Activated T-cell treated with anti-CD3 and anti-CD28 coated beads, Interleukin-2, amount 50 U/mL, for 24 hours (primary cell): ENCODE data around the gene NOD1.

ENCODE experiments used
- DNase-seq: peaks from one replicate; pipeline ENCODE4 v3.0.0-alpha.2; 2020
- H3K27ac Mint-ChIP-seq: 2 replicates; pipeline ENCODE4 v1.8.0; 2020; ENCODE audit warnings: mild to moderate bottlenecking, mixed read lengths
- H3K27me3 Mint-ChIP-seq: 2 replicates; pipeline ENCODE4 v1.8.0; 2020; ENCODE audit warnings: mixed read lengths
- H3K36me3 Mint-ChIP-seq: 2 replicates; pipeline ENCODE4 v1.8.0; 2020; ENCODE audit warnings: low read depth, mixed read lengths
- H3K4me1 Mint-ChIP-seq: 2 replicates; pipeline ENCODE4 v1.8.0; 2020; ENCODE audit warnings: low read depth, mixed read lengths
- H3K4me3 Mint-ChIP-seq: 2 replicates; pipeline ENCODE4 v1.8.0; 2020; ENCODE audit warnings: mild to moderate bottlenecking, moderate library complexity, mixed read lengths
- H3K9me3 Mint-ChIP-seq: 2 replicates; pipeline ENCODE4 v1.8.0; 2020; ENCODE audit warnings: mixed read lengths

Gene NOD1

GRCh38 chr7:30469303-30469702 is 9.3 kb downstream of the NOD1 start:
- Mint-ChIP-seq H3K27me3 (no peaks in the 10 kb centered on the region), H3K27ac (no peak overlapping the region), H3K9me3 (no peaks in the 10 kb centered on the region), H3K36me3 (peaks cover 4% of the 10 kb centered on the region), H3K4me1 (peaks cover 72% of the 10 kb centered on the region), H3K4me3 (no peak overlapping the region)
- DNase-seq, result no peak

DNA sequence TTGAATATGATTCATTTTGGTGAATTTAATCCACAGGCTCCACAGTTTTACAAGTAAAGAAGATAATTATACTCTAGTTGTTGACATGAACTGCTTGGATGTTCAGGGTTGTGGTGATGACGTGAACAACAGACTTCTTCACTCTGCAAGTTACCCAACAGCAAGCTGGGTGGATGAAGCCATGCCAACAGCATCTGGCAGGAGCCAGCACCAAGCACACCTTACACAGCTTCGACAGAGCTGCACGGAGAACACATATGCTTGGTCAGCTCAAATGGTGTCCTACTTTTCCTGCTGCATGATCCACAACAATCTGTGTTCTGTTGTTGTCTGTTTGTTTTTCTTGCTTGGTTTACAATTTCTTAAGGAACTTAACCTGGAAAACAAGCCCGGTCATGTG is 9.8 kb downstream of the NOD1 start:
- peaks cover 67% of the 10 kb centered on the region for H3K4me1 Mint-ChIP-seq
- H3K27ac Mint-ChIP-seq, result no peak overlapping the region
- no peak for DNase-seq
- H3K4me3 Mint-ChIP-seq, result no peak overlapping the region
- no peaks in the 10 kb centered on the region for H3K27me3 Mint-ChIP-seq
- no peaks in the 10 kb centered on the region for H3K9me3 Mint-ChIP-seq
- peaks cover 5% of the 10 kb centered on the region for H3K36me3 Mint-ChIP-seq

DNA sequence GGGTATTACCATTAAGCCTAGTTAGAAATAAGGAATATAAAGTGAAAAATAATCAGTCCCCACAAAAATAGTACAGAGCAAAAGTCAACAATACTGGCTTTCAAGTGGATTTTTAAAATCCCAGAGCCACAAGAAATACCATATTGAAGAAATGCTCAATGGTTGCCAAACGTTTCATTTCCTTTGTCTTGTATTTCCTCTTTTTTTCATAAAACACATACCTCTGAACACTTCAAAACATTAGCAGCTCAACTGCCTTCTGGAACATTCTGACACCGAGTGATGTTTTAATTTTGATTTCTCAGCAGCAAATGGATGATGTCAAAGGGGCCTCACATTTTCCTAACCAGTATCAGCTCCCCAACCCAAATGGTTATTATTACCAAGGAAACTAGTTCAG is 10.5 kb downstream of the NOD1 start:
- no peak overlapping the region for H3K27ac Mint-ChIP-seq
- H3K4me3 Mint-ChIP-seq, result no peak overlapping the region
- DNase-seq, result no peak
- no peaks in the 10 kb centered on the region for H3K9me3 Mint-ChIP-seq
- H3K27me3 Mint-ChIP-seq, result no peaks in the 10 kb centered on the region
- H3K36me3 Mint-ChIP-seq, result peaks cover 8% of the 10 kb centered on the region
- peaks cover 60% of the 10 kb centered on the region for H3K4me1 Mint-ChIP-seq

GRCh38 chr7:30467271-30467670 is 11.3 kb downstream of the NOD1 start:
- peaks cover 4% of the 10 kb centered on the region for H3K36me3 Mint-ChIP-seq
- H3K4me3 Mint-ChIP-seq, result no peak overlapping the region
- no peak for DNase-seq
- H3K27ac Mint-ChIP-seq, result no peak overlapping the region
- peaks cover 54% of the 10 kb centered on the region for H3K4me1 Mint-ChIP-seq
- no peaks in the 10 kb centered on the region for H3K27me3 Mint-ChIP-seq
- no peaks in the 10 kb centered on the region for H3K9me3 Mint-ChIP-seq

DNA sequence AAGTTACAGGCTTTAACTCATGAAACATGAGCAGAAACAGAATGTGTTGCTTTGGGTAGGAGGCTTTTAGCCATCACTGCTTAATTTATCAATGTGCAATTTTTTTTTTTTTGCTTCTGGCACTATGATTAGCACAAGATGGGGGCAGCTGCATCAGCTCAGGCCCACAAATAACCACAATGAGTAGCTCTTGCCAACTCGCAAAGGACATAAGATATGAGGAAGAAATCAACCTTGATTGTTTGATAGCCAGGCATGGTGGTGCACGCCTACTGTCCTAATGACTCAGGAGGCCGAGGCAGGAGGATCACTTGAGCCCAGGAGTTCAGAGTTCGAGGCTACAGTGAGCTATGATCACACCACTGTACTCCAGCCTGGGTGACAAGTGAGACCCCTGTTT is 12.3 kb downstream of the NOD1 start:
- Mint-ChIP-seq H3K4me1 (peaks cover 44% of the 10 kb centered on the region), H3K27me3 (no peaks in the 10 kb centered on the region), H3K36me3 (peaks cover 4% of the 10 kb centered on the region), H3K4me3 (no peak overlapping the region), H3K9me3 (no peaks in the 10 kb centered on the region), H3K27ac (no peak overlapping the region)
- DNase-seq, result no peak

DNA sequence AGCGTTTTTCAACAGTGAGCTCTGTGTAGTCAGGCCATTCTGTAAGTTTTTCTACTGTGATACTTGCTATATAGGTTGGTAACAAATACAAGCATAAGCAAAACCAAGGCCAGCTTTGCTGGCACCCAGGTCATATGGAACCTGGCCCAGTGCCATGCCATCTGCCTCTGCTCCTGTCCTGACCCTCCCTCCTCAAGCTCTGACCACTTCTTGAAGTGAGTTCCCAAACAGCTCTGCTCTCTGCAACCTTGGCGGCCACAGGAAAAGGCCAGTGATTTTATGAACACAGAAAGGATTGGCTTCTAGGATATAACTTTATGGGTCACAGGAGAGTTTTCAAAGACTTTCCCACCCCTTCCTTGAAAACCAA is 12.8 kb downstream of the NOD1 start:
- Mint-ChIP-seq H3K4me1 (peaks cover 40% of the 10 kb centered on the region), H3K4me3 (no peak overlapping the region)

GRCh38 chr7:30465046-30465810 is 13.4 kb downstream of the NOD1 start:
- Mint-ChIP-seq H3K9me3 (no peaks in the 10 kb centered on the region), H3K4me1 (peaks cover 34% of the 10 kb centered on the region), H3K36me3 (peaks cover 4% of the 10 kb centered on the region), H3K27ac (no peak overlapping the region), H3K4me3 (no peak overlapping the region), H3K27me3 (no peaks in the 10 kb centered on the region)
- DNase-seq, result no peak

More for the DNA sequence above, 12.8 kb downstream of the NOD1 start:
- Mint-ChIP-seq H3K36me3 (peaks cover 4% of the 10 kb centered on the region), H3K27me3 (no peaks in the 10 kb centered on the region), H3K27ac (no peak overlapping the region), H3K9me3 (no peaks in the 10 kb centered on the region)
- no peak for DNase-seq

GRCh38 chr7:30464231-30464671 is 14.3 kb downstream of the NOD1 start:
- Mint-ChIP-seq H3K27me3 (no peaks in the 10 kb centered on the region), H3K4me1 (peaks cover 26% of the 10 kb centered on the region), H3K4me3 (no peak overlapping the region), H3K36me3 (peaks cover 8% of the 10 kb centered on the region), H3K27ac (no peak overlapping the region), H3K9me3 (no peaks in the 10 kb centered on the region)
- DNase-seq, result no peak

- no peaks in the 10 kb centered on the region for H3K9me3 Mint-ChIP-seq
- H3K4me3 Mint-ChIP-seq, result no peak overlapping the region
- no peaks in the 10 kb centered on the region for H3K27me3 Mint-ChIP-seq
- no peak for DNase-seq
- H3K4me1 Mint-ChIP-seq, result peaks cover 21% of the 10 kb centered on the region
- no peak overlapping the region for H3K27ac Mint-ChIP-seq
- peaks cover 8% of the 10 kb centered on the region for H3K36me3 Mint-ChIP-seq
Measured at GRCh38 chr7:30463405-30464145, 15.0 kb downstream of the NOD1 start.

GRCh38 chr7:30462179-30462578 is 16.4 kb downstream of the NOD1 start:
- Mint-ChIP-seq H3K4me1 (peaks cover 12% of the 10 kb centered on the region), H3K9me3 (no peaks in the 10 kb centered on the region), H3K36me3 (peaks cover 13% of the 10 kb centered on the region), H3K27me3 (no peaks in the 10 kb centered on the region), H3K4me3 (no peak overlapping the region), H3K27ac (no peak overlapping the region)
- no peak for DNase-seq

- H3K27ac Mint-ChIP-seq, result no peak overlapping the region
- no peak overlapping the region for H3K4me3 Mint-ChIP-seq
- no peaks in the 10 kb centered on the region for H3K9me3 Mint-ChIP-seq
- no peak for DNase-seq
- H3K36me3 Mint-ChIP-seq, result peaks cover 31% of the 10 kb centered on the region
- no peaks in the 10 kb centered on the region for H3K27me3 Mint-ChIP-seq
- peaks cover 2% of the 10 kb centered on the region for H3K4me1 Mint-ChIP-seq
Measured at GRCh38 chr7:30460246-30460633, 18.3 kb downstream of the NOD1 start.

DNA sequence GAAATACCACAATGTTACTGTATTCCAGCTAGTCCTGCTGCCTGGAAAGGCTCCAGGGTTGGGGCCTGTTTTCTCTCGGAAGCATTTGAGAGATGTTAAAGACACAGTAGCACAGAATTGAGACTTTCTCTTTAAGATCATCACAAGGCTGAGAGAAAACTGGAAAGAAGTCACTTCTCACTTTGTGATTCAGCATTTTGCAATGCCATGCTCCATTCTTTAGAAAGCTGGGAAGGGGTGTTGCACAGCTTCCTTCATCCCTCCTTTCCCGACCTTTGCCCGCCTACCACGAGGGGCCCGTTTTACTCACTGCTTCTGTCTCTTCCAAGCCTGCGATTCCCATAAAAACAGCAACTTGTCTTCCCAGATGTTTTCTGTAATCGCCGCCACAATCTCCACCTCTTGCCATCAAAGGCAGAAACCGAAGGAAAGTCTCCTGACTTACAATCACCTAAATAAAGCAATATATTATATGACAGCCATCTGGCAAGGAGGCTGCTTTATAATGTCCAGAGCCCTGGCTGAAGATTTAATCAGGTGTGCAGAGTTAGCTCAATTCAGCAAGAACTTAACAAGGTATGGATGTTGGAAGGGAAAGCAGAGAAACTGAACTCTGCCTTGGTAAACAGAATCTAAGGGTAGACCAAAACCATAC is 18.9 kb downstream of the NOD1 start:
- no peak overlapping the region for H3K27ac Mint-ChIP-seq
- H3K9me3 Mint-ChIP-seq, result no peaks in the 10 kb centered on the region
- DNase-seq, result no peak
- H3K36me3 Mint-ChIP-seq, result peaks cover 36% of the 10 kb centered on the region
- no peak overlapping the region for H3K4me3 Mint-ChIP-seq
- H3K27me3 Mint-ChIP-seq, result no peaks in the 10 kb centered on the region
- H3K4me1 Mint-ChIP-seq, result peaks cover 1% of the 10 kb centered on the region

GRCh38 chr7:30458311-30458710 is 20.3 kb downstream of the NOD1 start:
- no peak for DNase-seq
- Mint-ChIP-seq H3K4me1 (peaks cover 1% of the 10 kb centered on the region), H3K4me3 (no peak overlapping the region), H3K36me3 (peaks cover 47% of the 10 kb centered on the region), H3K9me3 (no peaks in the 10 kb centered on the region), H3K27me3 (no peaks in the 10 kb centered on the region), H3K27ac (no peak overlapping the region)

DNA sequence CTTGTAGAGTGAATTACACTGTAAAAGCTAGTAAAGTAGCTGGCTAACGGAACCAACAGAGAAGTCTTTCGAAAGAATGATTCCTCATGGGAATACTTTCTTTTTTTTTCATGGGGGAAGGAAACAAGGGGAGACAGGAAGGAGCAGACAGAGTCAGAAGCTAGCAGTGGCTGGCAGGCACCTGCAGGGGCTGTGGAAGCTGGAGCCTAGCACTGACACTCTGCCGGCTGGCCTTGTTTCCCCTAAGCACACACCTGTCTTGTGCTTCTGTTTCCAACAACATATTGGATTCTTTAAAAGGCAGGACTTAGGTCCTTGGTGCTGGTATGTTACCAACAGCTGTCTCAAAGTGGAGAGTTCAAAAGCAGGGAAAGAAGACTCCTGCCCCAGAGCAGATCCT is 24.7 kb downstream of the NOD1 start:
- H3K4me3 Mint-ChIP-seq, result no peak overlapping the region
- DNase-seq, result no peak
- H3K9me3 Mint-ChIP-seq, result no peaks in the 10 kb centered on the region
- no peaks in the 10 kb centered on the region for H3K4me1 Mint-ChIP-seq
- peaks cover 70% of the 10 kb centered on the region for H3K36me3 Mint-ChIP-seq
- no peaks in the 10 kb centered on the region for H3K27me3 Mint-ChIP-seq
- H3K27ac Mint-ChIP-seq, result no peak overlapping the region

- Mint-ChIP-seq H3K36me3 (peaks cover 70% of the 10 kb centered on the region), H3K27me3 (no peaks in the 10 kb centered on the region), H3K4me3 (no peak overlapping the region), H3K27ac (no peak overlapping the region), H3K4me1 (no peaks in the 10 kb centered on the region), H3K9me3 (no peaks in the 10 kb centered on the region)
- DNase-seq, result no peak
Measured at GRCh38 chr7:30453016-30453415, 25.6 kb downstream of the NOD1 start.
